Stimulated activated CD4-positive, alpha-beta T cell treated with anti-CD3 and anti-CD28 coated beads, Interleukin-1b, Interleukin-23, amount 100 ng/mL, for 1 hour (primary cell): ENCODE data around the gene DOCK2.
"Not testable (repeated sequence)": the region's sequence is repeated elsewhere in the genome, so short reads cannot be mapped to it uniquely, and the experiment has no call there.

ENCODE experiments used
- DNase-seq, 2 donors: peaks; one replicate each; pipeline ENCODE4 v3.0.0-alpha.2; 2020; ENCODE audit warnings: low read depth in 2 of 2

Gene DOCK2

DNA sequence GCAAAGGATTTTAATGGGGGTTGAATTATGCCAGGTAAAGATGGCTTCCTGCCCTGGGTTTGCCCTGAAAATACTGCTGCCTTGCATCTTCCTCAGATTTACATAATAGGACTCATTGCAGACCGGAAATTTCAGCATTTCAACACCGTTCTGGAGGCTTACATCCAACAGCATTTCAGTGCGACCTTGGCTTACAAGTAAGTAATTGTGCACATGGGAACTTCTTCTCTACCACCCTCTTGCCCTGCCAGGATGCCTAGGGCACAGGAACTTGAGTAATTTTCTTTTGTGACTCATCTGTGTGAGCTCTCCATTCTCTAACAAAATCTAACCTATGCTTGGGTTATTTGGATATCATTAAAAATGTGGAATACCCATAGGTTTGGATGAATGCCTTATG, 80.2 kb downstream of the DOCK2 start:
- no peak for DNase-seq

DNA sequence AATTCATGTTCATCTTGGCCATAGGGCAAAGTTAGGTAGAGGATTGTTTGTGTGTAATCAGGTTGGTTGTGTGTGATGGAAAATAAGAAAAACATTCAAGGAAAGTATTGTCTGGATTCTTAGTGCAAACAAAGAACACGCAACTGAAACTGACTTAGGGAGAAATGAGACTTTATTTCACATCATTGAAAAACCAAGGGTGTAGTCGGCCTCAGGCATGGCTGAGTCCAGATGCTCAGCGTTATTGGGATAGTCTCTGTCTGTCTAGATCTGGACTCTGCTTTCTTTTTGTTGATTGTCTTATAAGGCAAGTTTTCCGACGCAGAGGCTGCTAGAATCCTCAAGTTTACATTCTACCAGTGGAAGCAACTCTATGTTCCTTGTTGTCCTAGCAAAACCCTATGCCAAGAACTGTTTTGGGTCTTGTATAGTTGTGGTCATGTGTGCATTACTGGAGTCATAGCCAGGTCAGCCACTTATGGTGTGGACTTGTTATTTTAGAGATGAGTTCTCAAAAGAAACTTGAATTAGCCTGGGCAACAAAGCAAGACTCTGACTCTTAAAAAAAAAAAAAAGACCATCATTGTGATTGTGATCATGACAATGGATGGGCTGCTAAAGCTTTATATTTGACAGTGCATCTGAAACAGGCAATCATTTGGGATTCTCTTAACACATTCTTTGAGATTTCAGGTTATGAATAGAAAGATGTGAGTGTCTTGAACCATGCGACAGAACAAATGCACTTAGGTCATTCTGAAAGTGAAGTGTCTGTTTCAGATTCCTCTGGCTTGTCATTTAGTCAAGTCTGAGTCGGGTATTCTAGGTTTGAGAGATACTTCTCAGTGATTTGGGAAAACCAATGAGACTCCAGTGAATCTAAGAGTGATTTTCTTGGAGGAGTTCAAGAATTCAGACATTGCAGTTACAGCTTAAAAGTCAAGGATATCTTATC, 82.6 kb downstream of the DOCK2 start:
- no peak for DNase-seq

- DNase-seq: no peak
Measured at GRCh38 chr5:169721771-169722170, 84.7 kb downstream of the DOCK2 start.

- DNase-seq: no peak
Measured at GRCh38 chr5:169723103-169723831, 86.2 kb downstream of the DOCK2 start.

- no peak for DNase-seq
Measured at GRCh38 chr5:169724303-169725087, 87.4 kb downstream of the DOCK2 start.

- DNase-seq: not testable (repeated sequence)
Measured at GRCh38 chr5:169725665-169726064, 88.6 kb downstream of the DOCK2 start.

GRCh38 chr5:169728418-169728817, 91.3 kb downstream of the DOCK2 start:
- DNase-seq: no peak

DNA sequence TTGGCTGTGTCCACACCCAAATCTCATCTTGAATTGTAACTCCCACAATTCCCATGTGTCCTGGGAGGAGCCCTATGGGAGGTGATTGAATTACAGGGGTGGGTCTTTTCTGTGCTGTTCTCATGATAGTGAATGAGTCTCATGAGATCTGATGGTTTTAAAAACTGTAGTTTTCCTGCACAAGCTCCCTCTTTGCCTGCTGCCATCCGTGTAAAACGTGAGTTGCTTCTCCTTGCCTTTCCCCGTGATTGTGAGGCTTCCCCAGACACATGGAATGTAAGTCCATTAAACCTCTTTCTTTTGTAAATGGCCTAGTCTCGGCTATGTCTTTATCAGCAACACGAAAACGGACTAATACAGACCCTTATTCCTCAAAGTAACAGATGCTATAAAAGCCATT, 94.1 kb downstream of the DOCK2 start:
- DNase-seq: no peak

DNA sequence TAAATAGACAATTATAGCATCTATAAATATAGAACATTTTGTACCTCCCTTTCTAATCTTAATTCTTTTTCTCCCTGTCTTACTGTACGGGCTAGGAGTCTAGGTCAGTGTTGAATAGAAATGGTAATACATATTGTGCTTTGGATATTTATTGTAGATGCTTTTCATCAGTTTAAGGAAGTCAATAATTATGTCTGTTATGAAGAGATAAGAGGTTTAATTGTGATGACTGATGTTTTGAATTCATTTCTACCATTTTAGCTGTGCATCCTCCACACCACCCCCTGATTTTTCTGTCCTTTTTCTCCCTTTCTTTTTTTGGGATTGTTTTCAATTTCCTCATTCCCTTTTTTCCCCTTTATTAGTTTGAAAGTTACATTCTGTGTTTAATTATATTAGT, 95.8 kb downstream of the DOCK2 start:
- no peak for DNase-seq

GRCh38 chr5:169735913-169736312, 98.8 kb downstream of the DOCK2 start:
- no peak for DNase-seq

GRCh38 chr5:169736653-169737052, 99.6 kb downstream of the DOCK2 start:
- DNase-seq: no peak

GRCh38 chr5:169740435-169740834, 103.4 kb downstream of the DOCK2 start:
- DNase-seq: no peak

DNA sequence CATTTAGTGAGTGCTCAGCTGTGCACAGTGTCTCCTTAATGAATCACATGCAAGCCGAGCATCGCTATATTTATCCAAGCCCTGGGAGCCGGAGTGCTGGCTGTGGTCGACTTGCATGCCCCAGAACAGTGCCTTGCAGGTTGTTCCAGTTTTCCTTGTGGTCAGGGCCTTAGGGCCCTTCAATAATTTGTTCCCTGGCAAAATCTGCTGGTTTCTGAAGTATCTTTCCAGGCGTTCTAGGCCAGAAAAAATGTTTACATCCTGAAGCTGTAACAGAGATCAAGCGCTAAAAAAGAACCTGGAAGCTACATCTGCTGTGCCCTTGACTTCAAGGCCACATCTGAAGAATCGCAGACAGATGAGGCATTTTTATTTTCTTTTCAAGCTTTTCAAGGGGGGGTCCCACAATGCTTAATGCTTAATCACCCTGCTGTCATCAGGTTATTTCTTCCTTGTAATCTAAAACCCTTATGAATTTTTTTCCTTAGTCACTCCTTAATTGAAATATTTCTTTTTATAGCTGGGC, 105.8 kb downstream of the DOCK2 start:
- no peak for DNase-seq

DNA sequence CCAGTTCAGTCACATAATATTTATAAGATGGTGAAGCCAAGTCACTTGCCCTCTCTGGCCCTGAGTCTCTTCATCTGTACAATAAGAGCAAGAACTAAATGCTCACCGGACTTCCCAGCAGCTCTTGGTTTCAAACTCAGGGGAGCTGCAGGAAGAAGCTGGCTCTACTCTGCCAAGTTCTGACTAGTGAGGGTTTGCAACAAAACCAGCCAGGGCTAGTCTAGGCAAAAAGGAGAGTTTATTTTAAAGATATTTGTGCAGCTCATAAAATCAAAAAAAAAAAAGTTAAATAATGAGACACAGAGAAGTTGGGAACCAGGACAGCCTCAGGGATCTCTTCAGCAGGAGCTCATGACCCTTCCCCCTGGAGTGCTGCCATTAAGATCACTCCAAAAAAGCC, 107.3 kb downstream of the DOCK2 start:
- no peak for DNase-seq

DNA sequence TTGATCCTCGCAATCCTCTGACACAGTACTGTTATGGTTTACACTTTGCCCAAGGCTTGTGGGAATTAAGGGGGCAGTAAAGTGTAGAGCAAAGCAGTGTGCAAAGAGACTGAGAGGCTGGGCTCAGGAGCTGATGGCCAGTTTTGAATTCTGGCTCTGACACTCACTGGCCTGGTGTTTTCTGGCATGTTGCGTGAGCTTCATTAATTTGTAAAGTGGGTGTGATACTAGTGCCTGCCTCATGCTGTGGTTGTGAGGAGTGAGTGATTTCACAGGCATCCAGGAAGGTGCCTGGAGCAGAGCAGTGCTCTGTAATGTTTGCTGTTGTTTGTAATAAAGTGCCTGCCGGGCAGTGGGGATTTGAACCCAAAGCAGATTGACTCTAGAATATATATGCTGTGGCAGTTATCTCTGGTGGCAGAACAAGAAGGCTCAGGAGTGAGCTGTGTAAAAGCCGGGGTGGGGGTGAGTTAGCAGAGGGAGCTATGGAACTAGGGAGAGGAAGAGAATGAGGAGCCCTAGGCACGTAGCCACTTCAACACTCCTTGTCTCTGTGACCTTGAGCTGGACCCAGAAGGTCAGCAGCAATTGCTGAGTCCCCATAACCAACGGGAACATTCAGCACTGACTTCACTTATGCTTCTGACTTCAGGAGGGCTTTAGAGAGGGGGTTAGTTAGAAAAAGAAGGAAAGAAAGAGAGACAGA, 108.5 kb downstream of the DOCK2 start:
- DNase-seq: no peak

- no peak for DNase-seq
Measured at GRCh38 chr5:169746147-169746694, 109.1 kb downstream of the DOCK2 start.

GRCh38 chr5:169748174-169748573, 111.1 kb downstream of the DOCK2 start:
- DNase-seq: no peak

DNA sequence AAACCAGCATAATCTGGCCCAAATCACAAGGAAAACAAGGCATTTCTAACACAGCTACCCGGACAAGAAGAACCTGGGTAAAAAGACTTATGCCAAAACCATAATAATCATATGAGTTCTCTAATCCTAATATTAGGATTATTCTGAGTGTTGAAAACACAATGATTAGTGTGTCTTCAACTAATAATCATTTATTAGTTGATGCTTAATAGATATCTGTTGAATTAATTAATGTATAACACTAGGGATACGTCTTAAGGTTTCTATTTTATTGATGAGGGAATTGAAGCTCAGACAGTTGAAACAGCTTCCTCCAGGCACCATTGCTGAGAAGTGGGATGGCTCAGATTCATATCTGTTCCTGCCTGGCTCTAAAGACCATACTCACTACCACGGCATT, 112.2 kb downstream of the DOCK2 start:
- no peak for DNase-seq

- no peak for DNase-seq
Measured at GRCh38 chr5:169751490-169751889, 114.4 kb downstream of the DOCK2 start.

GRCh38 chr5:169752566-169752965, 115.5 kb downstream of the DOCK2 start:
- DNase-seq: not testable (repeated sequence)

DNA sequence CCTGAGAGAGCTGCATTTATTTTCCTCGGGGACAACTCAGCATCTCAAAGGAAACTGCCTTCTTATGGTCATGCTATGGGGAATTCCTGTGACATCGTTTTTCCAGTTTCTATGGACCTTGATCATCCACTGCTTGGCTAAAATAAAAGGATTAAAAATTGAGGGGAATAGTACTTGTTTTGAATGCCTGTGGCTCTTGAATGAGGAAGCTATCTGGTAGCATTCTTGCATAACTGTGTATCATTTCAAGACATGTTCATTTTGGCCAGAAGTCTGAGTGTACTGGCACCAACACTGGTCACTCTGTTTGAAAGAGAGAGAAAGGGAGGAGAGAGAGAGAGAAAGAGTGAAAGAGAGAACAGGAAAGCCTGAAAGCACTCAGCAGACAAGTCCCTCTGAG, 116.7 kb downstream of the DOCK2 start:
- no peak for DNase-seq
